Measurements from ENCODE around the gene NUDT13. TPM values are rescaled to one million over a fixed set of nuclear protein-coding genes. Genes with fewer than 3 reads are reported as not detected.

The NUDT13 gene
- total and polyA plus RNA-seq, 9 of the 15 experiments (the other 6 are each of a cell fraction or from before 2014, with no cell fraction given), result 4.7 to 11.1 (median 5.6) TPM

DNA sequence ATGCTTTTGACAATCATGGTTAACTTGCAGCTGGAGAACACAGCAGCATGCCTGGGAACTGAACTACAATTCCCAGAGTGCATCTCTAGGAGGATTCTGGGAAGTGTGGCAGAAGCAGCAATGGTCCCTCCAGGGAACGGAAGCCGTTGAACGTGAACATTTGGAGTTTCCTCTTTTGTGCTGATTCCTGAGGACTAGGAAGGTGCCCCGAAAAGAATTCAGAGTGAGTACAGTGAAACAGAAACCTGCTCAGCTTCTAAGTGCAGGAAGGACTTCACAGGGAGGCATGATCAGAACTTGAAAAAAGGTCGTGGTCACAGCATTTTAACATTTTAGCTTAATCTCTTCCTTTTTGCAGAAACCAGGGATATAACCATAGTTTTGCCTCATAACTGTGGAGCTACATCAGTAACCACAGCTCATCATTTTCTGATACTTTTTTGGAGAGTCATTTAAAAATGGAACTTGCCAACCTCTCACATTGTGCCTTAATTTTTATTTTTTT is at the start of gene NUDT13 (continued):
- TF ChIP-seq, protein P1, sequence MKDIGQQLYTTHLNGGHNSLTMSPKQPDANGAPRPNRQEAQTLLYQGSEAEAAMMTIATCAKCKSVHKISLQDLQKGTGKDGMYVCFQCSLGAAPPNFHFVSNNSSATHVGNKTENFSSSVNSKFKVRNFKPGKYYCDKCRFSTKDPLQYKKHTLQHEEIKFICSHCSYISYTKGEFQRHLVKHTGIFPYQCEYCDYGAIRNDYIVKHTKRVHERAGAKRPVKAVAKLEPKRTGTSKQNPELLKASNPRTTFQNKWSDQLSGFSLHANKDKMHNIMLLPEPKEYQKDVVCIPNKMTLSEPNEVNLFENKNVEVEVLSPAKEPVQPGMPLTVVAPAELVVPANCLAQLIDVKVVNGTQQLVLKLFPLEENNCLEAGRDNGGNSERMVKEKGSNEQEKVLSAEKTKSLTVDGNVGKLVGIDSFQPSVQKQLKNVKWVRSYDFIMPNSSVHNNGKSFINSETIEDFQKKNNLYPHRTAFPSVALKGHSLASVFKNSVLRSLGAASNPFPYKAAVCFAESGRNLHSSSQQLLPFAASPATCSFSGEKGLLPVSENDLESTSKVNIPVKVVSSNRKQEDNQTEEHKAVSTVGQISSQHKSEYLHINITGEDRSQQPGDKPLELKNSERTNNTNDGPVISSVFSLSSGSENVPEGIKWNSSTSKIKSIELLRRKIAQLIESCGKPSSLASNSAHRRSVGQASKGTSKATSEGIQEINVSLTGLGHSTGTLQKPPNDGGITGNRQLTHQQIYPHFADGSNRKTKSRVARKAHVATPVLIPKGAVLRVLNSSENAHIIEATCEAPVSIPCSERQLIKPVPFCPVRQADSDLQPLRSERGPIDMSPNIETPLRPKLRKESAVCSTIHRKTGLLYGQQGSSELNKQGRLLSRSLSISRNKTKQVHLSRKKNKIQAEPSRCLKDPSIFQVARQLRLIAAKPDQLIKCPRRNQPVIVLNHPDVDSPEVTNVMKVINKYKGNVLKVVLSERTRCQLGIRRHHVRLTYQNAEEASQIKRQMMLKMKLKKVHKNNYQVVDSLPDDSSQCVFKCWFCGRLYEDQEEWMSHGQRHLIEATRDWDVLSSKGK (CRISPR knock-in tag; IDR thresholded peaks at IDR 0.05), result no peak
- TF ChIP-seq LARP7 (IDR thresholded peaks at IDR 0.05), result no peak
- TF ChIP-seq, protein P2, sequence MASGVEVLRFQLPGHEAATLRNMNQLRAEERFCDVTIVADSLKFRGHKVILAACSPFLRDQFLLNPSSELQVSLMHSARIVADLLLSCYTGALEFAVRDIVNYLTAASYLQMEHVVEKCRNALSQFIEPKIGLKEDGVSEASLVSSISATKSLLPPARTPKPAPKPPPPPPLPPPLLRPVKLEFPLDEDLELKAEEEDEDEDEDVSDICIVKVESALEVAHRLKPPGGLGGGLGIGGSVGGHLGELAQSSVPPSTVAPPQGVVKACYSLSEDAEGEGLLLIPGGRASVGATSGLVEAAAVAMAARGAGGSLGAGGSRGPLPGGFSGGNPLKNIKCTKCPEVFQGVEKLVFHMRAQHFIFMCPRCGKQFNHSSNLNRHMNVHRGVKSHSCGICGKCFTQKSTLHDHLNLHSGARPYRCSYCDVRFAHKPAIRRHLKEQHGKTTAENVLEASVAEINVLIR (CRISPR knock-in tag; IDR thresholded peaks at IDR 0.05), result peak; percentile 33; the same call in 1 of the 2 replicates
- TF ChIP-seq SRSF7 (optimal IDR thresholded peaks at IDR 0.05; ENCODE audit: low read depth, low read length), result no peak
- no peak for TF ChIP-seq POLR2G (IDR thresholded peaks at IDR 0.05; ENCODE audit: low read depth, low read length)
- TF ChIP-seq SOX6 (IDR thresholded peaks at IDR 0.05), result peak; percentile 48; the same call in 1 of the 2 replicates
- no peak for TF ChIP-seq RBBP5 (IDR thresholded peaks at IDR 0.05; ENCODE audit: borderline replicate concordance, insufficient read depth, low read length, poor library complexity, severe bottlenecking)
- TF ChIP-seq ZNF444 (CRISPR knock-in tag; IDR thresholded peaks at IDR 0.05), result no peak
- TF ChIP-seq ELF2 (CRISPR knock-in tag; IDR thresholded peaks at IDR 0.05), result peak; percentile 98
- TF ChIP-seq, protein P3, sequence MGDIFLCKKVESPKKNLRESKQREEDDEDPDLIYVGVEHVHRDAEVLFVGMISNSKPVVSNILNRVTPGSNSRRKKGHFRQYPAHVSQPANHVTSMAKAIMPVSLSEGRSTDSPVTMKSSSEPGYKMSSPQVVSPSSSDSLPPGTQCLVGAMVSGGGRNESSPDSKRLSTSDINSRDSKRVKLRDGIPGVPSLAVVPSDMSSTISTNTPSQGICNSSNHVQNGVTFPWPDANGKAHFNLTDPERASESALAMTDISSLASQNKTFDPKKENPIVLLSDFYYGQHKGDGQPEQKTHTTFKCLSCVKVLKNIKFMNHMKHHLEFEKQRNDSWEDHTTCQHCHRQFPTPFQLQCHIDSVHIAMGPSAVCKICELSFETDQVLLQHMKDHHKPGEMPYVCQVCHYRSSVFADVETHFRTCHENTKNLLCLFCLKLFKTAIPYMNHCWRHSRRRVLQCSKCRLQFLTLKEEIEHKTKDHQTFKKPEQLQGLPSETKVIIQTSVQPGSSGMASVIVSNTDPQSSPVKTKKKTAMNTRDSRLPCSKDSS (IDR thresholded peaks at IDR 0.05; ENCODE audit: low read depth, partially characterized antibody), result no peak
- TF ChIP-seq MXI1 (IDR thresholded peaks at IDR 0.05; ENCODE audit: low read depth, low read length), result no peak; the same call in 1 of the 2 replicates
- TF ChIP-seq NCOA1 (IDR thresholded peaks at IDR 0.05; ENCODE audit: low read depth), result peak; percentile 11; the same call in 1 of the 2 replicates
- 0 out of 2 replicates have a peak, but pooled peaks have one; percentile 61 for TF ChIP-seq ZZZ3 (IDR thresholded peaks at IDR 0.05)
- TF ChIP-seq MCM5 (IDR thresholded peaks at IDR 0.05; ENCODE audit: low read depth), result no peak
- peak; percentile 75 for TF ChIP-seq NR2C1 (IDR thresholded peaks at IDR 0.05)
- TF ChIP-seq NR2C1 (tag; IDR thresholded peaks at IDR 0.05), result peak; percentile 92
- no peak; the same call in none of the 2 replicates for TF ChIP-seq DMBX1 (CRISPR knock-in tag; IDR thresholded peaks at IDR 0.05; ENCODE audit: borderline replicate concordance)
- TF ChIP-seq, protein P4, sequence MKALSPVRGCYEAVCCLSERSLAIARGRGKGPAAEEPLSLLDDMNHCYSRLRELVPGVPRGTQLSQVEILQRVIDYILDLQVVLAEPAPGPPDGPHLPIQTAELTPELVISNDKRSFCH (CRISPR knock-in tag; IDR thresholded peaks at IDR 0.05), result no peak
- TF ChIP-seq, protein P4 (tag; IDR thresholded peaks at IDR 0.05), result no peak; the same call in 1 of the 2 replicates
- TF ChIP-seq, protein P5, sequence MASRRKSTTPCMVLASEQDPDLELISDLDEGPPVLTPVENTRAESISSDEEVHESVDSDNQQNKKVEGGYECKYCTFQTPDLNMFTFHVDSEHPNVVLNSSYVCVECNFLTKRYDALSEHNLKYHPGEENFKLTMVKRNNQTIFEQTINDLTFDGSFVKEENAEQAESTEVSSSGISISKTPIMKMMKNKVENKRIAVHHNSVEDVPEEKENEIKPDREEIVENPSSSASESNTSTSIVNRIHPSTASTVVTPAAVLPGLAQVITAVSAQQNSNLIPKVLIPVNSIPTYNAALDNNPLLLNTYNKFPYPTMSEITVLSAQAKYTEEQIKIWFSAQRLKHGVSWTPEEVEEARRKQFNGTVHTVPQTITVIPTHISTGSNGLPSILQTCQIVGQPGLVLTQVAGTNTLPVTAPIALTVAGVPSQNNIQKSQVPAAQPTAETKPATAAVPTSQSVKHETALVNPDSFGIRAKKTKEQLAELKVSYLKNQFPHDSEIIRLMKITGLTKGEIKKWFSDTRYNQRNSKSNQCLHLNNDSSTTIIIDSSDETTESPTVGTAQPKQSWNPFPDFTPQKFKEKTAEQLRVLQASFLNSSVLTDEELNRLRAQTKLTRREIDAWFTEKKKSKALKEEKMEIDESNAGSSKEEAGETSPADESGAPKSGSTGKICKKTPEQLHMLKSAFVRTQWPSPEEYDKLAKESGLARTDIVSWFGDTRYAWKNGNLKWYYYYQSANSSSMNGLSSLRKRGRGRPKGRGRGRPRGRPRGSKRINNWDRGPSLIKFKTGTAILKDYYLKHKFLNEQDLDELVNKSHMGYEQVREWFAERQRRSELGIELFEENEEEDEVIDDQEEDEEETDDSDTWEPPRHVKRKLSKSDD (conservative IDR thresholded peaks at IDR 0.05; ENCODE audit: low read length), result no peak

Measured in K562 (cell line).